NCI-H82 treated with DMSO at 0.1 percent for 48 hours (cell line): Measurements from ENCODE around the gene SEC22C.

Experiments used
- DNase-seq: peaks from one replicate; lab custom pipeline; 2025; ENCODE audit not compliant: unreplicated experiment; lab: John Stamatoyannopoulos, UW

Gene SEC22C

DNA sequence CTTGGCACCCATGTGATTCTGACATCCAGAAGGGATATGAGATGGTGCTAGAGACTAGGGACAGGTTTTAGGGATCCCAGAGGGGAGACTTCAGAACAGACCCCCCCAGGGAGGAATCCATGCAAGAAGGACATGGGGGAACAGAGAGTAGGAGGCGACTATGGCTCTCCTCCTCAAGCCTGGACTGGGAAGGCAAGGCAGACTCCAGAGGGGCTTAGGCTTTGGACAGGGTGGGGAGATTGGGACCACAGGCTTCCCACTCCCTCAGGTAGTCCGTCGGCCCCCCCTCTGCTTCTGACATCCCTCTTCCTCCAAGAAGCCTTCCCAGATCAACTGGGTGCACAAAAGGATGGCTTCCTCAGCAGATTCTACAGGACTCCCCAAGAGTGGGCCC, 82.3 kb downstream of the SEC22C start:
- no peak for DNase-seq

GRCh38 chr3:42498791-42499477, 82.8 kb downstream of the SEC22C start:
- DNase-seq = no peak

- no peak for DNase-seq
These were observed 83.7 kb downstream of the SEC22C start for GRCh38 chr3:42498034-42498433.
